Measurements from ENCODE around the gene TMIGD2. TPM values are rescaled to one million over a fixed set of nuclear protein-coding genes. Genes with fewer than 3 reads are reported as not detected.

TMIGD2 gene
- polyA plus RNA-seq, 4 donors = 0.33 to 0.61 (median 0.48) TPM

DNA sequence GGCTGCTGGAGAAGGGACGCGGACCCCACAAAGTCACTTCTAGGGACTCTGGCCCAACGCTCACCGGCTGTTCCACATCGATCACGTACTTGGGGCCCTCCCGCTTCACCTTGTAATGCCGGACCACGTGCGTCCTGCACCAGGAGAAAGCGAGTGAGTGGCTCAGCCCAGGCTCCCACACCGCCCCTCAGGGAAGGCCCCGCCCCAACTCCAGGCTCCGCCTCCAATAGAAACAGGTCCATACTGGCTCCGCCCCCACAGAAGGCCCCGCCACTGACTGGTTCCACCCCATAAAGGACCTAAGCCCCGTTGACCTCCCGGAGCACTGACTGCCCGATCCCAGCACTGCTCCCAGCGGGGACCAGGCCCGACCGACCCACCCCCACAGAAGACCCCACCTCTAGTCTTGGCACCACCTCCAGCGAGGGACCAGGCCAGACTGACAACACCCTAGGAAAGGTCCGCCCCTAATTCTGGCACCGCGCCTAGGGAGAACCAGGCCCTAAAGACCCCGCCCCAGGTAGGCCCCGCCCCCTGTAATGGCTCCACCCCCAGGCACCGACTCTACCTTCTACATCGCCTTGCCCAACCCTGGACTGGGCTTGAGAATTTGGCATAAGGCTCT, 25.2 kb upstream of the TMIGD2 start:
- no peak for DNase-seq (ENCODE audit: low read depth in 4 of 4, low spot score in 2 of 4)

DNA sequence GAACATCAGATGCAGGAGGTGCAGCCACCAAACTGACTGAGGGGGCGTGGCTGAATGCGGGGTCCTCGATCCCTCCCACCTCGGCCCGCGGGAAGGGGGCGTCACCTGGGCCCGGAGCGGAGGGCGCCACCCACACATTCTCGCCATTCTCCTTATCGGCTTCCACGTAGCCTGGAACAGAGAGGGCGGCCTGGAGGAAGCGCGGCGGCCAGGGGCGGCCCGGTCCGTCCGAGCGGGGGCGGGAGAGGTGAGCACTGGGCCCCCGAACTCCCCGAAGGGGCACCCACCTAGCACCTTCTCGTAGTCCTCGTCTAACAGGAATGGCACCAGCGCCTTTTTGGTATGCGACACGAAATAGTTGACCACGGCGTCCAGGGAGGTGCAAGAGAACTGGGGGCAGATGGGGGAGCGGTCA, 24.7 kb upstream of the TMIGD2 start:
- DNase-seq (ENCODE audit: low read depth in 4 of 4, low spot score in 2 of 4) = no peak

DNA sequence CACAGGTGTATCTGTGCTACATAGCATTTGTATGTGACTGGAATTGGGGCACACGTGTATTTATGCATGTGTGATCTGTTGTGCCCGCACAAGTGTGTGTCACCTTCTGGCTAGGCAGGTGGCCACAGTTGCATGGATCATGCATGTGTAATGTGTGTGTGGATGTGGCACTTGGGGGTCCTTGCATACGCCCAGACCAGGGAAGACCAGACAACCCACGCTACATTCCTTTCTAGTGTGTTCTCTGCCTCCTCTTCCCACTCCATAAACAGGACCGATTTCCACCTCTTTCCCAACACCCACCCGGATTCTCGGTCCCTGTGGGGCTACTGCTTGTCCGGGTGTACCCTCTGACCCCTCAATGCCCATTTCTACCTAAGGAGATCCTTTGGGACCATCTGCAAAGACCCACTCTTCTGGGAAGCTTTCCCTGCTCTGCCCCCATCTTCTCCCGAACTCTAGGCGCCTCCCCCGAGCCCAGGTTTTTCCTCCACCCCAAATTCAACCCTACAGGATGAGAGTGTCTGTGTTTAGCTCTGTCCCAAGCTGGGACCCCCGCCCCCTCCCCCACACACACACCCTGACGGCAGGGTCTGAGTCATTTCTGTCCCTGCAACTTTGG, 24.1 kb upstream of the TMIGD2 start:
- DNase-seq (ENCODE audit: low read depth in 4 of 4, low spot score in 2 of 4) = no peak

DNA sequence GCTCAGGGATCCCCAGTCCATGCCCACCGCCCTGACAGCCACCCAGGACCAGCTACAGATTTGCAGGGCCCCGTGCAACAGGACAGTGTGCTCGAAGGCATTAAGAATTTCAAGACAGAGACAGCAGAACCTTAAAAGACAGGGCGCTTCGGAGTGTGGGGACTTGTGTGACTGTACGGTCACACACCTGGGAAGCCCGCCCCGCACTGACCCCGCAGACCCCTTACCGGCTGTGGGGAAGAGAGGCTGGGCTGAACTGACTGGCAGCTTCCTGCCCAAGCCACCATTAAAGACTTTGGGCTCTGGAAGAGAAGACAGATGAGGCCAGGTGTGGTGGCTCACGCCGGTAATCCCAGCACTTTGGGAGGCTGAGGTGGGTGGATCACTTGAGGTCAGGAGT, 22.0 kb upstream of the TMIGD2 start:
- DNase-seq (ENCODE audit: low read depth in 4 of 4, low spot score in 2 of 4) = no peak

DNA sequence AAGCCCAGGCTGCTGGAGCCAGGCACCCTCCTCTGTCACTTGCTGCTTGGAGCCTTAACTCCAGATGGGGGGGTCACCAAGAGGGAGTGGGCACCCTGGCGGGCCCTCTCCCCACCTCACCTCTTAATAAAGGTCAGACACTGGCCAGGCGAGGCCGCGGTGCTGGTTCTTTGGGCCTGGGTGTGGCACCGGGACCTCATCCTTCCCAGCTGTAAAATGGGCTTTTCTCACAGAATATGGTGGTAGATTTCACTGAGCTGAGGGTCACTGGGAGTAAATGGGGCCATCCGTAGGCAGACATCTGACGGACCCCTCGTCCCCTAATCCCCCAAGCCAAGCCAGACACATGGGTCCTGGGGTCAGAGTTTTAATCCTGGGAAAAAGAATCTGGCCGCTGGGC, 21.5 kb upstream of the TMIGD2 start:
- no peak for DNase-seq (ENCODE audit: low read depth in 4 of 4, low spot score in 2 of 4)

DNA sequence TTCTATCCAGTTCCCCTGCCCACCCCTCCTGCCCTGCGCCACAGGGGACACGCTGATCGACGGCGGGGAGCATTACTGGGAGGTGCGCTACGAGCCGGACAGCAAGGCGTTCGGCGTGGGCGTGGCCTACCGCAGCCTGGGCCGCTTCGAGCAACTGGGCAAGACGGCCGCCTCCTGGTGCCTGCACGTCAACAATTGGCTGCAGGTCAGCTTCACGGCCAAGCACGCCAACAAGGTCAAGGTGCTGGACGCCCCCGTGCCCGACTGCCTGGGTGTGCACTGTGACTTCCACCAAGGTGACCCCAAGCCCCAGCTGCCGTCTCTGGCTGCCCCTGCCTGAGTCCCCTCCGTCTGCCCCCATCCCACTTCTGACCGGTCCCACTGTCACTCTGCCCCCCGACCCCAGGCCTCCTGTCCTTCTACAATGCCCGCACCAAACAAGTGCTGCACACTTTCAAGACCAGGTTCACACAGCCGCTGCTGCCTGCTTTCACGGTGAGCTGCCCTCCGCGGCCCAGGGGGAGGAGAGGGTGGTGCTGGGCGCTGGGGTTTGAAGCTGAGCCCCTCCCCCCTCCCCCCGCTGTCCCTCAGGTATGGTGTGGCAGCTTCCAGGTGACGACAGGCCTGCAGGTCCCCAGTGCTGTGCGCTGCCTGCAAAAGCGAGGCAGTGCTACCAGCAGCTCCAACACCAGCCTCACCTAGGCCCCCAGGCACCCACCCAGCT, 20.9 kb upstream of the TMIGD2 start:
- no peak for DNase-seq (ENCODE audit: low read depth in 4 of 4, low spot score in 2 of 4)

DNA sequence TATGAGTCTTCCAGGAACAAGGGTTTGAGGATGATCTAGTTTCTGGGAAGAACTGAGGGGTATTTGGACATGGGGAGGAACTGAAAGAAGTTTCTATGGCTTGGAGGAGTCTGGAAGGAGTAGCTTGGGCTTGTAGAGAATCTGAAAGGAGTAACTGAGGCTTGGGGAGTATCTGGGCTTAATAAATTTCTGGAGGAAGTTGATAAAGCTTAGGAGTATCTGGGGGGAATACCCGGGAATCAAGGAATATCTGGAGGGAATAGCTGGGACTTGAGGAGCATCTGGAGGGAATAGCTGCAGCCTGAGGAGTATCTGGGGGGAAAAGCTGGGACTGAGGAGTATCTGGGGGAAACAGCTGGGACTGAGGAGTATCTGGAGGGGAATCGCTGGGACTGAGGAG, 18.2 kb upstream of the TMIGD2 start:
- DNase-seq (ENCODE audit: low read depth in 4 of 4, low spot score in 2 of 4) = no peak

DNA sequence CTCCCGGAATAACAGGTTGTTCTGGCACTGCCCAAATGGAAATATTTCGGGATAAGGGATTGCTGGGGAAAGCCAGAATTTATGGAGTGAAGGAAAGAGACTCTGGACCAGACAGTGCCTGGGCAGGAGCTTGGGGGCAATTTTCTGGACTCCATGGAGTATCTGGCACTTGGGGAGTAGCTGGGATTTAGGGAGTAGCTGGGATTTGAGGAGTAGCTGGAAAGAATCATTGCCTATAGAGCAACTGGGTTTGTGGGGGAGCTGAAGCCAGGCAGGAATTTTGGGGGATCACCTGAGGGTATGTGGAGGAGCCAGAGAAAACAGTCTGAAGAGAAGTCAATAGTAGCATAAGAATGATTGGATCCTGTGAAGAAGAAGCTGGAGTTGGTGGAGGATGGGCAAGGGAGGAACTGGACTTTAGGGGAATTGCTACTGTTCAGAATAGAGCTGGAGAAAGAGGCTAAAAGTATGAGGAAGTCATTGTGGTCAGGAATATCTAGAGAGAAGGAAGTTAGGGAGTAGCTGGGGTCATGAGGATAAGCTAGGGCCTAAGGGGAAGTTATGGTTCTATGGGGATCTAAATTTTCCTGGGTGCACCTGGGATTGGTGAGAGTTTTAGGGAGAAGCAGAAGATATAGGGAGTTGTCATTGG, 17.0 kb upstream of the TMIGD2 start:
- no peak for DNase-seq (ENCODE audit: low read depth in 4 of 4, low spot score in 2 of 4)

DNA sequence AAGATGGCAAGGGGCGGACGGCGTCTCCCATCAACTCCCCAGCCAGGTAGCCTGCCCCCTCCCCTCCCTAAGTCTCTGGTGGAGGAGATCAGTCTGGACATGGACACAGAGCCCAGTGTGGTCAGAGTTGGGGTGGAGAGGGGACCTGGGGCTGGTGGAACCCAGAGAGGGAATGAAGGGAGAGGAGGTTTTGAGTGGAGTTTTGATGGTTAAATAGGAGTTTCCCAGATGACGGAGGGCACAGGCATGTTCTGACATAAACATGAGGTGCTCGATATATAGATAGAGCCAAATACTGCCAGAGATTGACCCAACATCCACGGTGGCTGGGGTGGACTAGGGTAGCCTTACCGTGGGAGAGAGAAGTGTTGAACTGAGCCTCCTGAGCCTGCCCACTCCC, 16.3 kb upstream of the TMIGD2 start:
- no peak for DNase-seq (ENCODE audit: low read depth in 4 of 4, low spot score in 2 of 4)

DNA sequence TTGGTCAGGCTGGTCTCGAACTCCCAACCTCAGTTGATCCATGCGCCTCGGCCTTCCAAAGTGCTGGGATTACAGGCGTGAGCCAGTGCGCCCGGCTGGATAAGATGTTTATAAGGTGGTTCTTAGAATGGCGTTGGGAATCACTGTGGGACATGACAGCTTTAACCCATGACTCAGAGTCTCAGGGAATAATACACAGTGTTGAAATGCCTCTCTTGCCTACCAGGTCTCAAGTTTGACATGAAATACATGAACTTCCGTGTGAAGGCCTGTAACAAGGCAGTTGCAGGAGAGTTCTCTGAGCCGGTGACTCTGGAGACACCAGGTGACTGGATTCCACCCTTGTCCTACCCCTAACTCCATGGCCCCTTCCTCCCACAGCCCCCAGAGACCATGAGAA, 14.8 kb upstream of the TMIGD2 start:
- no peak for DNase-seq (ENCODE audit: low read depth in 4 of 4, low spot score in 2 of 4)

DNA sequence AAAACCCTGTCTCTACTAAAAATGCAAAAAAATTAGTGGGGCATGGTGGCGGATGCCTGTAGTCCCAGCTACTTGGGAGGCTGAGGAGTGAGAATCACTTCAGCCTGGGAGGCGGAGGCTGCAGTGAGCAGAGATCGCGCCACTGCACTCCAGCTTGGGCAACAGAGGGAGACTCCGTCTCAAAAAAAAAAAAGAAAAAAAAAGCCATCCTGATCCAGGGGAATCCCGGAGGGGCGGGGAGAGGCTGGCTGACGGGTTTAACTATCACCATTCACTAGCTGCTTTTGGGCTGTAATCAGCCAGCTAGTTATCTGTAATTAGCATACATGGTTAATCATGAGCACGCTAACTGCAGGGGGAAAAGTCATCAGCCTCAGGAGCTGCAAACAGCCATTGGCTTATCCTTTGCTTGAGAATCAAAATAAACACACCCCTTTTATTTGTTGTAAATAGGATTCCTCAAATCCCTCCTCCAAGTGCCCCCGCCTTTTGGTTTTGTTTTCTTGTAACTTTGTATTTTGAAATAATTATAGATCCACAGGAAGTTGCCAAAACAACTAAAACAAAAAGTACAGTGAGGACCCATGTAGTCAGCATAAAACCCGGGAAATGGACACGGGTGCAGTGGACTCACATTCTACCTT, 11.8 kb upstream of the TMIGD2 start:
- no peak for DNase-seq (ENCODE audit: low read depth in 4 of 4, low spot score in 2 of 4)

DNA sequence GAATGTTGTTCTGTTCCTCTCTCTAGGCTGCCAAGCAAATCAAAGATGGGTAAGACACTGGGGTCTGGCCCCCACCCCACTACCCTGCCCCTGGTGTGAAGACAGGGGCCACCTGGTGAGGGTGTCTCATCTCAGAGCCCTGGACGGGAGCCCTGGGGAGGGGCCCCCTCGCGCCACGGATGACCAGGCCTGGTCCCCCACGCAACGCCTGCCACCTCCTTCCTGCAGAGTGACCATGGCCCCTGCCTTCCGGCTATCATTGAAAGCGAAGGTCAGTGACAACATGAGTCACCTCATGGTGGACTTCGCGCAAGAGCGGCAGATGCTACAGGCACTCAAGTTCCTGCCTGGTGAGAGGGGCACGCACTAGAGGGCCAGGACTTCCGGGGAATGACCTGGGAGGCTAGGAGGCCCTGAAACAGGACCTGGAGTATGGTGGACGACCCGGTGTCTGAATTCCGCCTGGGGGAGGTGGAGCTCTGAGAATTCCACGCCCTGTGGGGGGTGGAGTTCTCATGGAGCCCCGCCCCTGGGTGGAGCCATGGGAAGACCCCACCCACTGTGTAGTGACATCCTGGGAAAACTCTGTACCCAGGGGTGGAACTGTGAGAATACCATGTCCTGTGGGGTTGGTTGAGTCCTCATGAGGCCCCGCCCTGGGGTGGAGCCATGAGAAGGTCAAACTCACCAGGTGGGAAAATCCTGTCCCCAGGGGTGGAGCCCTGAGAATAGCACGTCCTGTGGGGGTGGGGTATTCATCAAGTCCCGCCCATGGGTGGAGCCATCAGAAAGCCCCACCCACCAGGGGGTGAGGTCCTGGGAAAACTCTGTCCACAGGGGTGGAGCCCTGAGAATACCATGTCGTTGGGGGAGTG, 8.3 kb upstream of the TMIGD2 start:
- DNase-seq (ENCODE audit: low read depth in 4 of 4, low spot score in 2 of 4) = no peak

DNA sequence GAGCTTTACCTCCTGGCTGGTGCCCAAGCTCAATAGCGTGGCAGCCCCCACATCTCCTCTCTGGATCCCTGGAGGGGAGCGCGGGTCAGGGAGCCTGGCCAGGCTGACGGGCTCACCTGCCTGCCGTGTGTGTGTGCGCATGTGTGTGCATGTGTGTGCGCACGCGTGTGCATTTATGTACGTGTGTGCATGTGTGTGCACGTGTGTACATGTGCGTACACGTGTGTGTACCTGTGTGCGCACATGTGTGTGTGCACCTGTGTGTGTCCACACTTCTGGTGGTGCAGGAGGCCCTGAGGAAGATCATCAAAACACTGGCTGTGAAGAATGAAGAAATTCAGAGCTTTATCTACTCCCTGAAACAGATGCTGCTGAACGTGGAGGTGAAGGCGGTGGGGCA, 3.5 kb upstream of the TMIGD2 start:
- no peak for DNase-seq (ENCODE audit: low read depth in 4 of 4, low spot score in 2 of 4)

DNA sequence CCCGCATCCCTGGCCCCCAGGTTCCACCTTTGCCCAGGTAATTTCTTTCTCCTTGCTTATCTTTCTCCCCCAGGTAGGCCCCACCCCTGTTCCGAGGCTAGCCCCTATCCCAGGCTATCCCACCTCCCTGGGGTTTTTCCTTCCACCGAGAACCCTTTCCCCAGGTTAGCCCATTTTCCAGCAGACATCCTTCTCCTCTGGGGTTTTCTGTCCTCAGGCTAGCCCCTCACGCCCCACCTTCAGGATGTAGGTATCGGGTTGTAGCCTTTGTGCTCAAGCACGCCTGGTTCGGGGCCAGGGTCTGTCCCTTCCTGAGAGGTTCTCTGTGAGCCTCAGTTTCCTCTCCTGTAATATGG, 3.0 kb upstream of the TMIGD2 start:
- DNase-seq (ENCODE audit: low read depth in 4 of 4, low spot score in 2 of 4) = no peak

DNA sequence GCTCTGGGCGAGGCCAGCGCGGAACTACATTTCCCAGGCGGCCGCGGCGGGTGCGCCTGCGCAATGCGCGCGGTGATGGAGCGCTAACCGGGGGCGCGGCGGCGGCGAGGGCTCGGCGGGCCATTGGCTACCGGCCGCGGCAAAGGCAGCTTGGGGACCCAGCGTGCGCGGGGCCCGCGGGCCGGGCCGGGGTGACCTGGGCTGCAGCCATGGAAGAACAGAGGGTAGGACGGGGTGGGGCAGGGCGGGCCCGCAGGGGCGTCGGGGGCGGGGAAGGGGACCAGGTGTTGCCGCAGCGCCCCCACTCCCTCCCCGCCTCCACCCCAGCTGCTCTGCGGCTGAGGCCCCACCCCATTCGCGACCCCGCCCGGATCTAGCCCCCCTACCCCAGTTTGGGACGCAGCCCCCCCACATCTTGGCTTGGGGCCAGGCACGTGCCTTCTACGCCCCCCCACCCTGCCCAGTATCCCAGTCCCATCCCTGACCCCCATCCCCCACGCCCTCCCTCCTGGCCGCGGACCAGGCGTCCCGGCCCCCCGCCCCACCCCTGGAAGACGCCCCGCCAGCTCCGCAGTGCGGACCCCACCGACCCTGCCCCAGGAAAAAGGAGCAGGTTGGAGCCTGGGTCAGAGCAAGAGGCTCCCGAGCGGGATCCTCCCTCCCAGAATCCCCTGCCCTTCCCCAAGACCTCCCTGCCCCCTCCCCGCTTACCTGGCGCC, 2.5 kb upstream of the TMIGD2 start, which contains the start of gene FSD1:
TSS of gene FSD1 (plus strand) at position 61 of the 719 bp plus-strand sequence. CDS start at position 210, 149 bp downstream.
- DNase-seq (ENCODE audit: low read depth in 4 of 4, low spot score in 2 of 4) = no peak

DNA sequence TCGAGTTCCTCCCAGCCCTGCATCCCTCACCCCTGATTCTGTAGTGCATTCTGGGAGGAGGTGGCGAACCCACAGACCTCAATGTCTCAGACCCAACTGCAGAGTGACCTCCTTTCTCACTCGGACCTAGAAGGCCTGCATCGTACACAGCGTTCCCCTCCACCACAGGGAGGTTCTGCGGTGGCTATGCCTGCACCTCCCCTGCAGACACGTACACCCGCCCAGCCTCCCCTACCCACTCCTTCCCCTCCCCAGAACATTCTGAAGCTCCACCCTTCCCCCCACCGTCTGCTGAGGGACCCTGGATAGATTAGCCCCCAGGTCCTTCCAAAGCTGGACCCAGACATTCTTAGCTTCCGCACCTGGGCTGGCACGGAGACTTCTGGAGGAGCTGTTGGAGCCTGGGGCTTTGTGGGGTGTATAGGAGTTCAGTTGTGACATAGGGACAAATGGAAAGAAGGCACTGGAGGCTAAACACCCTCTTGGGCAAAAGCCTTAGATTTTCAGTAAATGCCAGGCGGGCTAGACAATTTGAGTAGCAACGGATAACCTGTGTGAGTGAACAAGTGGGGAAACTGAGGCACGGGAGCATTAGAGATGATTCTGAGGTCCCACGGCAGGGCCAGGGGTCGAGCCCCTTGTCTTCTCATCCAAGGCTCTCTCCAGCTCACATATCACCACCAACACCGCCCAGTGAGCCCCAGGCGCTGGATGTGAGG, 1.8 kb upstream of the TMIGD2 start:
- no peak for DNase-seq (ENCODE audit: low read depth in 4 of 4, low spot score in 2 of 4)

DNA sequence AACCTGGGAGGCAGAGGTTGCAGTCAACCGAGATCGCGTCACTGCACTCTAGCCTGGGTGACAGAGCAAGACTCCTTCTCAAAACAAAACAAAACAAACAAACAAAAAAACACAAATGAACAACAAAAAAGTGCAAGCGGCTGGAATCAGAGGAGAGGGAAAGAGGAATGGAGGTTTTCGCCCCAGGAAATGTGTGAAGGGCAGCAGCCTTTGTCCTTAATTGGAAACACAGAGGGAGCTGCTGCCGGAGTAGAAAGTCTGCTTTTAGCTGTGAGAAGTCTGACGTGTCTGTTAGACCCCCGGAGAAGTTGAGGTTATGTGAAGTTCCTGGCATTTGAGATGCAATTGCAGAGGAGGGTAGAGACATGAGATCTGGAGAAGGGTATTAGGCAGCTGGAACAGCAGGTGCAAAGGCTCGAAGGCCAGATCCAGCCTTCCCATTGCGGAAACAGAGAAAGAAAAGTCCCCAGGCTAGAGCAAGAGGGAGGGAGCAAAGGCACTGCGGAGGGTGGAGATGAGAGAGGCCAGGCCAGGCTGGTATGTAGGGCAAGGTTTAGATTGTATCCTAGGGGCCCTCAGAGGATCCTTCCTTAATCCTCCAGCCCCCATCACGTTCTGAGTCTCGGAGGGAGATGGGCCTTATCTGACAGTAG, 473 bp downstream of the TMIGD2 start:
- no peak for DNase-seq (ENCODE audit: low read depth in 4 of 4, low spot score in 2 of 4)

DNA sequence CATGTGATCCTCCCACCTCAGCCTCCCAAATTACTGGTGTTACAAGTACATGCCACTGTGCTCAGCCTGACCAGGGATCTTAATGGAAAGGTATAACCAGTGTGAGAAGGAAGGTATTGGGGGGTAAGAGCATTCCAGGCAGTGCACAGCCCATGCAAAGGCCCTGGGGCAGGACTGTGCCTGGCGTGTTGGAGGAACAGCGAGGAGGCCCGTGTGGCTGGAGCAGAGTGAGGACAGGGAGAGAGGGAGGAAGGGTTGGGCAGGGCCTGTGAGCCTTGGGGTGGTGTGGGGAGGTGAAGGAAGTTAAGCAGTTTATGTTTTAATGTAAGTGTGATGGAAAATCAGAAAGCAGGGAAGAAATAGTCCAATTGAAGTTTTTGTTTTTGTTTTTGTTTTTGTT, 1.6 kb downstream of the TMIGD2 start:
- DNase-seq (ENCODE audit: low read depth in 4 of 4, low spot score in 2 of 4) = no peak

Data from left renal cortex interstitium (tissue), 4 donors.